ENCODE data around the gene RELA.

The RELA gene

GRCh38 chr11:65629579-65629978 is 33.1 kb downstream of the RELA start:
- no peak for DNase-seq

- DNase-seq: no peak
Observed at GRCh38 chr11:65627202-65627601, 35.5 kb downstream of the RELA start.

- DNase-seq: peak; percentile 8
Observed at GRCh38 chr11:65625628-65626342, 36.9 kb downstream of the RELA start.

- DNase-seq: no peak
Observed at GRCh38 chr11:65624931-65625627, 37.6 kb downstream of the RELA start.

- no peak for DNase-seq
Observed at GRCh38 chr11:65623852-65624616, 38.7 kb downstream of the RELA start.

- no peak for DNase-seq
Observed at GRCh38 chr11:65623177-65623576, 39.5 kb downstream of the RELA start.

GRCh38 chr11:65622011-65622410 is 40.7 kb downstream of the RELA start:
- no peak for DNase-seq

- DNase-seq: no peak
Observed at GRCh38 chr11:65621460-65621859, 41.3 kb downstream of the RELA start.

GRCh38 chr11:65620666-65621065 is 42.0 kb downstream of the RELA start:
- no peak for DNase-seq

- DNase-seq: no peak
Observed at GRCh38 chr11:65619281-65619928, 43.3 kb downstream of the RELA start.

GRCh38 chr11:65618763-65619162 is 44.0 kb downstream of the RELA start:
- no peak for DNase-seq

GRCh38 chr11:65617990-65618751 is 44.5 kb downstream of the RELA start:
- no peak for DNase-seq

GRCh38 chr11:65617136-65617850 is 45.4 kb downstream of the RELA start:
- DNase-seq: no peak

- DNase-seq: no peak
Observed at GRCh38 chr11:65616575-65617001, 46.1 kb downstream of the RELA start.

GRCh38 chr11:65615950-65616574 is 46.7 kb downstream of the RELA start:
- DNase-seq: no peak

- peak; percentile 100 for DNase-seq
Observed at GRCh38 chr11:65615229-65615949, 47.3 kb downstream of the RELA start, which contains the start of gene PCNX3. Gene PCNX3, plus strand, starts transcription at chr11:65615776. Its CDS starts 536 bp downstream, at chr11:65616312.

- DNase-seq: no peak
Observed at GRCh38 chr11:65613091-65613928, 49.4 kb downstream of the RELA start.

GRCh38 chr11:65612691-65613090 is 50.0 kb downstream of the RELA start:
- no peak for DNase-seq

All from SHP77 treated with DMSO at 0.1 percent for 48 hours (cell line).